MM.1S (cell line): ENCODE results near the gene CLPTM1.
A peak's percentile ranks its signal among the peaks of the same experiment; 100 is the strongest.
"Not testable (repeated sequence)": the region's sequence is repeated elsewhere in the genome, so short reads cannot be mapped to it uniquely, and the experiment has no call there.

Experiments used
- DNase-seq: peaks from one replicate; pipeline ENCODE4 v3.0.0-alpha.2; 2015
- H2AFZ ChIP-seq: fragments of 300-600 bp; sonication (generic); 2 replicates; pipeline ENCODE4 v1.6.0; 2016; ENCODE audit warnings: antibody characterized with exemption, low read length
- H3F3A ChIP-seq: fragments of 300-600 bp; sonication (generic); 2 replicates; pipeline ENCODE4 v1.6.1; 2016; ENCODE audit warnings: mild to moderate bottlenecking, antibody characterized with exemption, low read length, moderate library complexity, mixed read lengths; ENCODE audit not compliant: insufficient read depth
- H3K27ac ChIP-seq: fragments of 300-600 bp; sonication (generic); 2 replicates; pipeline ENCODE4 v1.5.1; 2016; ENCODE audit warnings: mild to moderate bottlenecking, low read length
- H3K27me3 ChIP-seq: fragments of 300-600 bp; sonication (generic); replicated peaks from 2 replicates; pipeline ENCODE4 v1.6.0; 2016; ENCODE audit warnings: low read length; ENCODE audit not compliant: insufficient read depth
- H3K36me3 ChIP-seq: fragments of 300-600 bp; sonication (generic); replicated peaks from 2 replicates; pipeline ENCODE4 v1.6.1; 2016; ENCODE audit warnings: mild to moderate bottlenecking, low read length, mixed read lengths; ENCODE audit not compliant: insufficient read depth
- H3K4me1 ChIP-seq: fragments of 300-600 bp; sonication (generic); 2 replicates; pipeline ENCODE4 v1.6.1; 2016; ENCODE audit warnings: low read length, mixed read lengths
- H3K4me2 ChIP-seq: fragments of 300-600 bp; sonication (generic); 2 replicates; pipeline ENCODE4 v1.6.0; 2016; ENCODE audit warnings: low read depth, low read length
- H3K4me3 ChIP-seq: fragments of 300-600 bp; sonication (generic); 2 replicates; pipeline ENCODE4 v1.5.1; 2016; ENCODE audit warnings: low read length, mixed read lengths
- H3K79me2 ChIP-seq: fragments of 300-600 bp; sonication (generic); 2 replicates; pipeline ENCODE4 v1.6.1; 2016; ENCODE audit warnings: mixed run types, low read length, mixed read lengths
- H3K9ac ChIP-seq: fragments of 300-600 bp; sonication (generic); 2 replicates; pipeline ENCODE4 v1.6.1; 2016; ENCODE audit warnings: low read length, mixed read lengths
- H3K9me2 ChIP-seq: fragments of 300-600 bp; sonication (generic); replicated peaks from 2 replicates; pipeline ENCODE4 v1.6.1; 2016; ENCODE audit warnings: mild to moderate bottlenecking, low read length, mixed read lengths; ENCODE audit not compliant: insufficient read depth
- H3K9me3 ChIP-seq: fragments of 300-600 bp; sonication (generic); replicated peaks from 2 replicates; pipeline ENCODE4 v1.6.1; 2016; ENCODE audit warnings: mild to moderate bottlenecking, low read length, mixed read lengths; ENCODE audit not compliant: insufficient read depth
- H4K20me1 ChIP-seq: fragments of 300-600 bp; sonication (generic); 2 replicates; pipeline ENCODE4 v1.6.1; 2016; ENCODE audit warnings: mild to moderate bottlenecking, low read length, moderate library complexity, mixed read lengths; ENCODE audit not compliant: insufficient read depth
- EZH2 ChIP-seq: fragments of 300-600 bp; sonication (generic); optimal IDR thresholded peaks from 2 replicates; pipeline ENCODE3; 2017; ENCODE audit warnings: low read depth, mild to moderate bottlenecking, antibody characterized with exemption, low read length, mixed read lengths
- EZH2phosphoT487 ChIP-seq: fragments of 300-600 bp; sonication (generic); IDR thresholded peaks from 2 replicates; pipeline ENCODE4 v1.6.1; 2018; ENCODE audit warnings: antibody characterized with exemption, low read length
- TF ChIP-seq, protein P1 (sequence below): fragments of 300-600 bp; sonication (generic); IDR thresholded peaks from 2 replicates; pipeline ENCODE4 v1.5.1; 2016; ENCODE audit warnings: antibody characterized with exemption, low read length, mixed read lengths

Gene CLPTM1

GRCh38 chr19:44998025-44998424 is 42.8 kb downstream of the CLPTM1 start:
- Histone ChIP-seq H3K9me3 (no peaks in the 10 kb centered on the region), H3K27ac (no peak overlapping the region), H3K36me3 (no peaks in the 10 kb centered on the region), H3K4me3 (no peak overlapping the region), H3K9me2 (no peaks in the 10 kb centered on the region), H3K4me2 (no peak overlapping the region), H3K9ac (no peak overlapping the region), H3K27me3 (no peaks in the 10 kb centered on the region), H3K4me1 (peaks cover 25% of the 10 kb centered on the region), H3K79me2 (peaks cover 9% of the 10 kb centered on the region), H4K20me1 (no peaks in the 10 kb centered on the region), H3F3A (peaks cover 8% of the 10 kb centered on the region), H2AFZ (no peak overlapping the region)
- no peak for DNase-seq
- TF ChIP-seq EZH2 (no peak), EZH2phosphoT487 (no peak)
- TF ChIP-seq, protein P1, sequence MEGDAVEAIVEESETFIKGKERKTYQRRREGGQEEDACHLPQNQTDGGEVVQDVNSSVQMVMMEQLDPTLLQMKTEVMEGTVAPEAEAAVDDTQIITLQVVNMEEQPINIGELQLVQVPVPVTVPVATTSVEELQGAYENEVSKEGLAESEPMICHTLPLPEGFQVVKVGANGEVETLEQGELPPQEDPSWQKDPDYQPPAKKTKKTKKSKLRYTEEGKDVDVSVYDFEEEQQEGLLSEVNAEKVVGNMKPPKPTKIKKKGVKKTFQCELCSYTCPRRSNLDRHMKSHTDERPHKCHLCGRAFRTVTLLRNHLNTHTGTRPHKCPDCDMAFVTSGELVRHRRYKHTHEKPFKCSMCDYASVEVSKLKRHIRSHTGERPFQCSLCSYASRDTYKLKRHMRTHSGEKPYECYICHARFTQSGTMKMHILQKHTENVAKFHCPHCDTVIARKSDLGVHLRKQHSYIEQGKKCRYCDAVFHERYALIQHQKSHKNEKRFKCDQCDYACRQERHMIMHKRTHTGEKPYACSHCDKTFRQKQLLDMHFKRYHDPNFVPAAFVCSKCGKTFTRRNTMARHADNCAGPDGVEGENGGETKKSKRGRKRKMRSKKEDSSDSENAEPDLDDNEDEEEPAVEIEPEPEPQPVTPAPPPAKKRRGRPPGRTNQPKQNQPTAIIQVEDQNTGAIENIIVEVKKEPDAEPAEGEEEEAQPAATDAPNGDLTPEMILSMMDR, result no peak

DNA sequence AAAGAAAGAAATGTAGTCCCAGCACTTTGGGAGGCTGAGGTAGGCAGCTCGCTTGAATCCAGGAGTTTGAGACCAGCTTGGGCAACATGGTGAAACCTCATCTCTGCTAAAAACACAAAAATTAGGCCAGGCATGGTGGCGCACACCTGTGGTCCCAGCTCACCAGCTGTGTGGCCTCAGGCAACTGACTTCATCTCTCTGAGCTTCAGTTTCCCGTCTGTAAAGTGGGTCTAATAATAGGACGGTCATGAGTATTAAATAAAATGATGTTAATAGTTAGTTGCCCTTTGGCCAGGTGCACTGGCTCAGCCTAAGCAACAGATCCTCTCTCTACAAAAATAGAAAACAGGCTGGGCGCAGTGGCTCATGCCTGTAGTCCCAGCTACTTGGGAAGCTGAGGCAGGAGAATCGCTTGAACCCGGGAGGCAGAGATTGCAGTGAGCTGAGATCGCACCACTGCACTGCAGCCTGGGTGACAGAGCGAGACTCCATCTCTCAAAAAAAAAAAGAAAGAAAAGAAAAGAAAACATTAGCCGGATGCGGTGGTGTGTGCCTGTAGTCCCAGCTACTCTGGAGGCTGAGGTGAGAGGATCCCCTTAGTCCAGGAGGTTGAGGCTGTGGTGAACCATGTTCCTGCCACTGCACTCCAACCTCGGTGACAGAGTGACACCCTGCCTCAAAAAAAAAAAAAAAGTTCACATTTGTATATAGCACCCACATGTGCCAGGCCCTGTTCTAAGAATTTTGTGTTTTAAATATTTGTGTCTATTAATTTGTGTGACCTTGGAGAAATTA is 44.1 kb downstream of the CLPTM1 start:
- H3F3A ChIP-seq, H3K27me3 ChIP-seq, H3K9ac ChIP-seq, H3K4me3 ChIP-seq, H3K36me3 ChIP-seq, H3K9me3 ChIP-seq, H3K4me2 ChIP-seq, H3K9me2 ChIP-seq, H4K20me1 ChIP-seq: not testable (repeated sequence)
- DNase-seq, result peak; percentile 45
- peaks cover 25% of the 10 kb centered on the region for H3K4me1 ChIP-seq
- H2AFZ ChIP-seq, result 0 out of 2 replicates have a peak overlapping the region, but pooled peaks have one; percentile 30
- H3K27ac ChIP-seq, result peak overlapping the region; percentile 35; the same call in 1 of the 2 replicates
- peaks cover 13% of the 10 kb centered on the region for H3K79me2 ChIP-seq

- Histone ChIP-seq H3K4me3 (peak overlapping the region; percentile 52), H3K9ac (peak overlapping the region; percentile 50; the same call in 1 of the 2 replicates), H3K79me2 (peaks cover 13% of the 10 kb centered on the region), H3K4me1 (peaks cover 25% of the 10 kb centered on the region), H3K27ac (peak overlapping the region; percentile 3; the same call in 1 of the 2 replicates), H2AFZ (peak overlapping the region; percentile 94), H3K4me2 (peak overlapping the region; percentile 93)
- not testable (repeated sequence) for H3K9me2 ChIP-seq, H3K36me3 ChIP-seq, H3K9me3 ChIP-seq, H3F3A ChIP-seq, DNase-seq, H3K27me3 ChIP-seq, H4K20me1 ChIP-seq
Observed at GRCh38 chr19:45000665-45001064, 45.5 kb downstream of the CLPTM1 start.

- Histone ChIP-seq H3K4me3 (peak within 1 kb of the TSS; percentile 89), H3F3A (peaks cover 8% of the 10 kb centered on the region), H2AFZ (peak within 1 kb of the TSS; percentile 94), H3K27ac (peak within 1 kb of the TSS; percentile 100), H3K79me2 (peaks cover 16% of the 10 kb centered on the region), H3K9me3 (no peaks in the 10 kb centered on the region), H3K36me3 (no peaks in the 10 kb centered on the region; the same call in 1 of the 2 replicates), H4K20me1 (no peaks in the 10 kb centered on the region), H3K9ac (peak within 1 kb of the TSS; percentile 100), H3K9me2 (no peaks in the 10 kb centered on the region), H3K4me2 (peak within 1 kb of the TSS; percentile 93), H3K27me3 (no peaks in the 10 kb centered on the region), H3K4me1 (peaks cover 23% of the 10 kb centered on the region)
- TF ChIP-seq, protein P1, result no peak
- TF ChIP-seq EZH2phosphoT487 (no peak), EZH2 (no peak)
- DNase-seq, result peak; percentile 91
Observed at GRCh38 chr19:45001087-45001739, 46.0 kb downstream of the CLPTM1 start, which contains the start of gene RELB. RELB (plus strand) TSS chr19:45001464; CDS start chr19:45001580, 116 bp downstream.
